Activated CD4-positive, alpha-beta memory T cell treated with anti-CD3 and anti-CD28 coated beads, Interleukin-2, amount 10 ng/mL, durations not matched to agents 7 days and 5 days (primary cell): Measurements from ENCODE around the gene UBE2Q2. TPM values are rescaled to one million over a fixed set of nuclear protein-coding genes. Genes with fewer than 3 reads are reported as not detected.
"Not testable (repeated sequence)": the region's sequence is repeated elsewhere in the genome, so short reads cannot be mapped to it uniquely, and the experiment has no call there.

Experiments used
- CTCF ChIA-PET: fragments of 350-600 bp; sonication (Branson Sonifier 250); formaldehyde crosslinking; loops from one replicate; lab custom pipeline; 2021; ENCODE audit warnings: antibody characterized with exemption, inconsistent platforms; lab: Charles Lee
- POLR2A ChIA-PET: fragments of 350-600 bp; sonication (Branson Sonifier 250); formaldehyde crosslinking; loops from one replicate; lab custom pipeline; 2021; ENCODE audit warnings: antibody characterized with exemption; lab: Charles Lee
- DNase-seq: peaks from one replicate; pipeline ENCODE4 v3.0.0-alpha.2; 2020
- H3K27ac Mint-ChIP-seq: one replicate; pipeline ENCODE4 v1.8.0; 2021; ENCODE audit warnings: mild to moderate bottlenecking, mixed read lengths
- H3K27me3 Mint-ChIP-seq: one replicate; pipeline ENCODE4 v1.8.0; 2021; ENCODE audit warnings: mixed read lengths
- H3K36me3 Mint-ChIP-seq: one replicate; pipeline ENCODE4 v1.8.0; 2021; ENCODE audit warnings: low read depth, mixed read lengths
- H3K4me1 Mint-ChIP-seq: one replicate; pipeline ENCODE4 v1.8.0; 2021; ENCODE audit warnings: mixed read lengths
- H3K4me3 Mint-ChIP-seq: one replicate; pipeline ENCODE4 v1.8.0; 2021; ENCODE audit warnings: mild to moderate bottlenecking, mixed read lengths
- H3K9me3 Mint-ChIP-seq: one replicate; pipeline ENCODE4 v1.8.0; 2021; ENCODE audit warnings: mixed read lengths
- total RNA-seq, 2 experiments: library from RNA; stranded (reverse); gene quantifications; one replicate each; pipeline ENCODE4 v1.2.3, GENCODE V29; 2021

UBE2Q2 gene
- total RNA-seq, 2 experiments from 2014 or later = 49.6 to 53.7 TPM

DNA sequence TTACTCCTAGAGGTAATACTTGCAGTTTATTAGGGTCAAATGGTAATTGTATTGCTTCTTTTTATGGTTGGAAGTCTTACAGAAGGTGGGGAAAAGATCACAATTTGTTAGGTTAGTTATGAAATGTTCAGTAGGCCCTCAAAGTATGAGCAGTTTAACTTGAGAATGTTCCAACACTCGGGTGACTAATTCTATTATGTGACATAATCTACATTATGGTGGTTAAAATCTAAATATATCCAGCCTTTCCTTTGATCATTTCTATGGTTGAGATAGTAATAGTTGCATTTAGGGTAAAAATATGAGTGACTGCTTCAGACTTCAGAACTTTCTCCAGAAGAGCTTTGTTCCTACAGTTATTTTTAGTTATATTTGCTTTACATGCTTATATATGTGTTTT is 40.8 kb downstream of the UBE2Q2 start:
- Mint-ChIP-seq H3K9me3 (no peaks in the 10 kb centered on the region), H3K36me3 (peaks cover 65% of the 10 kb centered on the region), H3K4me3 (no peak overlapping the region), H3K4me1 (peaks cover 5% of the 10 kb centered on the region), H3K27ac (no peak overlapping the region), H3K27me3 (no peaks in the 10 kb centered on the region)
- CTCF ChIA-PET = interaction anchor here (1.1 kb wide), 1 partner anchor 9 kb away, joined by 3 read pairs; no protein-coding TSS in a partner anchor
- DNase-seq = no peak
- POLR2A ChIA-PET = no interaction called here

DNA sequence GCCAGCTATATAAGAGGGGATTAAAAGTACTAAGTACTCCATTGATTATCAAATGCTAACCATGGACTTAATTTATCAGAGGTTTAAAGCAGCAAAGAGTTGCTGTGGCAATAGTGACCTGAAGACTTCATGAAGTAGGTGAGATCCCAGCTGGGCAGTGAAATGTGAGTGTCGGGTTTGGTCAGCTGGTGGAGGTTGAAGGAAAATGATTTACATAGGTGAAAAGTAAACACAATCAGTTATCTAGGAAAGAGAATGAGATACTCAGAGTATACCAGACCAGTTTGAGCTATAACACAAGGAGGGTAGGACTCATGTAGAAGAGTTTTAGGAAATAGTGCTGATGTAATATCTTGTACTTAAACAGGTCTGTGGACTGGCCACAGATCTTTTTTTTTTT is 43.9 kb downstream of the UBE2Q2 start:
- Mint-ChIP-seq H3K27me3 (no peaks in the 10 kb centered on the region), H3K4me3 (no peak overlapping the region), H3K9me3 (no peaks in the 10 kb centered on the region), H3K36me3 (peaks cover 57% of the 10 kb centered on the region), H3K27ac (no peak overlapping the region), H3K4me1 (peaks cover 18% of the 10 kb centered on the region)
- no peak for DNase-seq
- ChIA-PET POLR2A (interaction anchor here (0.8 to 1.3 kb wide), 3 partner anchors 40 to 120 kb away, joined by 4 to 5 read pairs (median 4); no protein-coding TSS in a partner anchor), CTCF (interaction anchor here (0.6 to 1.4 kb wide), 3 partner anchors 11 to 252 kb away, joined by 3 to 4 read pairs (median 3); no protein-coding TSS in a partner anchor)

DNA sequence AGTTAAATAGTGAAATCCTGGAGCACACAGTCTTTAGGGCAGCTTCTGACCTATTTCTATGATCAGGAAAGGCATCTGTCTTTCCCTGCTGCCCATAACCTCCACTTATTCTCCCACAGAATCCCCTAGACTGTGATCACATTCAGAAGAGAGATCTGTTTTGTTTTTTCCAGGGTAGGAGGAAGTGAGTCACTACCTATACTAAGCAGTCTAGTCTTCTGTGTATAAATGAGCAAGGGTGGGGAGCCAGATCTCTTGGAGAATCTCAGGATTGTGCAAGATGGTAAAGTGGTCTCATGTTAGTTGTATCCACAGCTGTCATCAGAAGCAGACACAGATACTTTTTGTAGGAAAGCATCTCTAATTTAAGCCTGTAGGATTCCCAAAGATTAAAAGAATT is 48.6 kb downstream of the UBE2Q2 start:
- peaks cover 18% of the 10 kb centered on the region for H3K4me1 Mint-ChIP-seq
- no peaks in the 10 kb centered on the region for H3K27me3 Mint-ChIP-seq
- H3K9me3 Mint-ChIP-seq = no peaks in the 10 kb centered on the region
- peak overlapping the region; percentile 36 for H3K27ac Mint-ChIP-seq
- peaks cover 63% of the 10 kb centered on the region for H3K36me3 Mint-ChIP-seq
- no peak for DNase-seq
- ChIA-PET POLR2A (interaction anchor here (2.1 kb wide), 1 partner anchor 12 kb away, joined by 7 read pairs; the partner anchor contains the start of gene FBXO22), CTCF (interaction anchor here (1.2 kb wide), 1 partner anchor 205 kb away, joined by 3 read pairs; no protein-coding TSS in a partner anchor)
- H3K4me3 Mint-ChIP-seq = no peak overlapping the region

DNA sequence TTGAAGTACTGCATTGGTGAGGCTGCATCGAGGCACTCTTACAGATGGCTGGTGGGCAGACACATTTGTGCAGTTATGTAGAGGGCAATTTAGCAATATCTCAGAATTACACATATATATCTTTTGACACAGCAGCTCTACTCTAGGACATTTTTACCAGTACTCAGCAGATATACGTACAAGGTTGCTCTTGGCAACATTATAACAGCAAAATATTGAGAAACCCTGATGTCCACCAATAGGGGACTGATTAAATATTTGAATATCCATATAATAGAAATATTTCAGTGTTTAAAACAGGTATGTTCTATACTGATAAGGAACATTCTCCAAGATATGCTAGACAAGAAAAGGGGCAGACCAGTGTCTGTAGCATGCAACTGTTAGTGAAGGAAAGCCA is 52.5 kb downstream of the UBE2Q2 start:
- Mint-ChIP-seq H3K4me1 (peaks cover 10% of the 10 kb centered on the region), H3K4me3 (no peak overlapping the region), H3K27ac (no peak overlapping the region), H3K36me3 (peaks cover 50% of the 10 kb centered on the region), H3K27me3 (no peaks in the 10 kb centered on the region), H3K9me3 (no peaks in the 10 kb centered on the region)
- ChIA-PET CTCF (no interaction called here), POLR2A (interaction anchor here (0.8 kb wide), 2 partner anchors 9 to 48 kb away, joined by 3 read pairs; no protein-coding TSS in a partner anchor)
- DNase-seq = no peak

DNA sequence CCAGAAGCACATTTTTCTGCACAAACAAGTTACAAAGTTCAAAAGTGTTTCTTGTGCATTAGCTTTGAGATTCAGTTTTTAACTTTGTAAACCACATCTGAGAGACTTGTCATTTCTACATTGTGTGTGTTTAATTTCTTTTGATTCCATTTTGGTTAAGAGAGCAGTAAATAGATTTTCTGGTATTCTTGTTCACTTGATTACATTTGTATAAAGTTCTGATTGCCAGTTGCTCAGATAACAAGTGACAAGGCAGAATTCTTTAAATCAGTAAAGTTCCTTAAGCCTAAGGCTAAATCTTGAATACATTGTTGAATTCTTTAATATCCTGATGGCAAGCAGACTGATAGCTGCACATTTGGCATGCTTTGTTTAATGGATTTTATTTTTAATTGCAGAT is 57.3 kb downstream of the UBE2Q2 start:
- ChIA-PET POLR2A (no interaction called here), CTCF (no interaction called here)
- Mint-ChIP-seq H3K4me3 (no peak overlapping the region), H3K9me3 (no peaks in the 10 kb centered on the region), H3K27me3 (no peaks in the 10 kb centered on the region), H3K4me1 (peaks cover 31% of the 10 kb centered on the region), H3K27ac (no peak overlapping the region), H3K36me3 (peaks cover 32% of the 10 kb centered on the region)
- DNase-seq = no peak

DNA sequence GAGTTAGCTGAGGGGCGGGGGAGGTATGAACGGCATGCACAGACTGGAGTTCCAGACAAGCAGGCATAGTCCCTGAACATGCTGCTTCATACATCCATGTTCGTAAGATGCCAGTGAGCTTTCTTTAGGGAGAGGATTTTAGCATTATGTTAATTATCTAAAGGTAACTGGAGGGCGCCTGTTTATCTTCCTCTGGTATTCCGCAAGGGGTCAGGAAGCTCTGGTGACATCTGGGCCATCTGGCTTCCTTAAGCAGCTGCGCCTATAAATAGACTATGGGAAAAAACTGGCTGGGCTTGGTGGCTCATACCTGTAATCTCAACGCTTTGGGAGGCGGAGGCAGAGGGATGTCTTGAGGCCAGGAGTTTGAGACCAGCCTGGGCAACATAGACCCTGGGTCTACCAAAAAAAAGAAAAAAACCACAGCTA is 58.9 kb downstream of the UBE2Q2 start:
- Mint-ChIP-seq H3K9me3 (no peaks in the 10 kb centered on the region), H3K27ac (no peak overlapping the region), H3K4me1 (peaks cover 39% of the 10 kb centered on the region), H3K36me3 (peaks cover 32% of the 10 kb centered on the region), H3K27me3 (no peaks in the 10 kb centered on the region), H3K4me3 (peak overlapping the region; percentile 58)
- POLR2A ChIA-PET = no interaction called here
- CTCF ChIA-PET = no interaction called here
- no peak for DNase-seq

DNA sequence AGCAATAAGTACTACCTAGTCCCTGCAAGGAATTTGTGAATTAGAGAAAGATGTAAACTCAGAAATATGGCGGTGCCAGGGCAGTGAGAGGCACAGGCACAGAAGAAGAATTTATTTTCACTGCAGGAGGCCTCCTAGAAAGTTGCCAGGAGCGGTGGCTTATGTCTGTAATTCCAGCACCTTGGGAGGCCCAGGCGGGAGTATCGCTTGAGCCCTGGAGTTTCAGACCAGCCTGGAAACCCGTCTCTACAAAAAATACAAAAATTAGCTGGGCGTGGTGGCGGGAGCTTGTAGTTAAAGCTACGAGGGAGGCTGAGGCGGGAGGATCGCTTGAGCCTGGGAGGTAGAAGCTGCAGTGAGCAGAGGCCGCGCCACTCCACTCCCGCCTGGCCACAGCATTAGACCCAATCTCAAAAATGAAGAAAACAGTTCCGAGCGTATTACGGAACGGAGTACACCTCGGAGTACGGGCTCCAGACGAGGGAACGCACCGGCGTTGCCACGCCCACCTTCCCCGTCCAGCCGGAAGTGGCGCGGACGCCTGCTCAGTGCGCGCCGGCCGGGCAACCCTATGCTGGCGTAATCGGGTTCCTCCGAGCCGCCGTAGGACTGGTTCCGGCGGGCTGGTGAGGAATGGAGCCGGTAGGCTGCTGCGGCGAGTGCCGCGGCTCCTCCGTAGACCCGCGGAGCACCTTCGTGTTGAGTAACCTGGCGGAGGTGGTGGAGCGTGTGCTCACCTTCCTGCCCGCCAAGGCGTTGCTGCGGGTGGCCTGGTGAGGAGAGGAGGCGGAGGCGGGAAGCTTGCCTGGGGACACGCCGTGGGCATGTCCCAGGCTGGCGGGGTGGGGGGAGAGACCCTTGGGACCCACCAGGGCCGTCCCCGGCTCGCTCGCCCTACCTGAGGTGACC is 60.3 kb downstream of the UBE2Q2 start, which contains the start of gene FBXO22:
FBXO22 (plus strand) TSS at position 548 of the 909 bp plus-strand sequence; CDS start at position 634, 86 bp downstream.
- Mint-ChIP-seq H3K27me3 (no peaks in the 10 kb centered on the region), H3K4me3 (peak within 1 kb of the TSS; percentile 97), H3K4me1 (peaks cover 41% of the 10 kb centered on the region), H3K27ac (peak within 1 kb of the TSS; percentile 92), H3K9me3 (no peaks in the 10 kb centered on the region), H3K36me3 (peaks cover 23% of the 10 kb centered on the region)
- peak; percentile 93 for DNase-seq
- ChIA-PET POLR2A (interaction anchor here (1.0 to 2.3 kb wide), 11 partner anchors 8 to 263 kb away, joined by 3 to 21 read pairs (median 4); partner anchors contain the start of genes IMP3 and UBE2Q2), CTCF (interaction anchor here (0.7 to 1.9 kb wide), 5 partner anchors 9 to 94 kb away, joined by 3 to 6 read pairs (median 3); no protein-coding TSS in a partner anchor)

DNA sequence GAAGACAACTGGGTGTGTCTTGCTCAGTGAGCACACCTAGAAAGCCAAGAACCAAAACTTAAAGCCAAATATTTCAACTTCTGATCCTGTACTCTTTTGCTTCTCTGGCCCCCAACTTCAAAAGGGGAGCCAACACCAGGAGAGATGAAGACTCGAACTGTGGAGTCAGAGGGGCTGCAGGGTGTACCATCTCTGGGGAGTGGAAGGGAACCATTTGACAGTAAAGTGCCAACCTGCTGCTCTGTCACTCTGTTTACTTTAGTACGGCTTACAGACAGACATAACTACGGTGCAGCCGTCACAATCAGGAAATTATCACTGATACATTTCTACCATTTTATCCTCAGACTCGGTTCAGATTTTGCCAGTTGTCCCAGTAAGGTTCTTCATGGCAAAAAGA is 62.0 kb downstream of the UBE2Q2 start:
- H3K4me3 Mint-ChIP-seq = peak overlapping the region; percentile 97
- ChIA-PET POLR2A (interaction anchor here (0.6 kb wide), 1 partner anchor 30 kb away, joined by 3 read pairs; no protein-coding TSS in a partner anchor), CTCF (interaction anchor here (1.3 to 1.7 kb wide), 2 partner anchors 14 to 25 kb away, joined by 3 to 6 read pairs; no protein-coding TSS in a partner anchor)
- DNase-seq = no peak
- H3K4me1 Mint-ChIP-seq = peaks cover 55% of the 10 kb centered on the region
- peaks cover 38% of the 10 kb centered on the region for H3K36me3 Mint-ChIP-seq
- peak overlapping the region; percentile 38 for H3K27ac Mint-ChIP-seq
- no peaks in the 10 kb centered on the region for H3K27me3 Mint-ChIP-seq
- peaks cover under 1% of the 10 kb centered on the region for H3K9me3 Mint-ChIP-seq

DNA sequence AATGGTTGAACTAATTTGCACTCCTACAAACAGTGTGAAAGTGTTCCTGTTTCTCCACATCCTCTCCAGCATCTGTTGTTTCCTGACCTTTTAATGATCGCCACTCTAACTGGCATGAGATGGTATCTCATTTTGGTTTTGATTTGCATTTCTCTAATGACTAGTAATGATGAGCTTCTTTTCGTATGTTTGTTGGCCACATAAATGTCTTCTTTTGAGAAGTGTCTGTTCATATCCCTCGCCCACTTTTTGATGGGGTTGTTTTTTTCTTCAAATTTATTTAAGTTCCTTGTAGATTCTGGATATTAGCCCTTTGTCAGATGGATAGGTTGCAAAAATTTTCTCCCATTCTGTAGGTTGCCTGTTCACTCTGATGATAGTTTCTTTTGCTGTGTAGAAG is 67.1 kb downstream of the UBE2Q2 start:
- peaks cover 45% of the 10 kb centered on the region for H3K4me1 Mint-ChIP-seq
- H3K9me3 Mint-ChIP-seq, H3K4me3 Mint-ChIP-seq, H3K27ac Mint-ChIP-seq, POLR2A ChIA-PET, CTCF ChIA-PET, DNase-seq, H3K27me3 Mint-ChIP-seq: not testable (repeated sequence)
- H3K36me3 Mint-ChIP-seq = peaks cover 63% of the 10 kb centered on the region

DNA sequence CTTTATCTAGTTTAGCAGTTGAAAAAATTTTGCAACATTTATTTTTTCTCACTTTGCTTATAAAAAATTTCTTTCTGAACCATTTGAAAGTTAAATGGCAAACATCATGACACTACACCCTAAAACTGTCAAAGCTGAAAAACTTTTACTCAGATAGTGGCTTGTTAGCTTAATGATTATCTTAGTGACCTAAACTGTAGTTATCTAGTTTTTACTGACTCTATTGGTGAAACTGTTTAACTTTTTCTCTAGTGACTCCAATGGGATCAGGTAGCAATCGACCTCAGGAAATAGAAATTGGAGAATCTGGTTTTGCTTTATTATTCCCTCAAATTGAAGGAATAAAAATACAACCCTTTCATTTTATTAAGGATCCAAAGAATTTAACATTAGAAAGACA is 73.7 kb downstream of the UBE2Q2 start:
- CTCF ChIA-PET = no interaction called here

DNA sequence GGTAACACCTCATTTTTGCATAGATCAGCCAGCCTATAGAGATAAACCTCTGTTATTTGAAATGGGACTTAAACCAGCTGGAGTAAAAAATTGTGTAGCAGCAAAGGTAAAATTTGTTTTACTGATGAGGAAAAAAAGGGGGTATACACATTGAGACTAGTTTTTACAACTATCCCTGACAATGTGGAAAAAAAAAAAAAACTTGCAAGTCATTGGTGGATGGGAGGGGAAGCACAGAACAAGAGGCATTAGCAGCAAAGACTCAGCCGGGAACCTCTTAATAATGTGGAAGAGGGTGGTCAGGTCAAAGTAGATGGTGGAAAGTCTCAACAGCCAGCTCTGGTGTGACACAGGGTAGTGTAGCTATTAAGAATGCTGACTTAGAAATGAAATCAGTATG is 74.9 kb downstream of the UBE2Q2 start:
- CTCF ChIA-PET = interaction anchor here (0.7 to 1.2 kb wide), 3 partner anchors 11 to 180 kb away, joined by 3 to 5 read pairs (median 3); no protein-coding TSS in a partner anchor
- no peaks in the 10 kb centered on the region for H3K9me3 Mint-ChIP-seq

More for the DNA sequence above, 73.7 kb downstream of the UBE2Q2 start:
- H3K9me3 Mint-ChIP-seq = peaks cover 6% of the 10 kb centered on the region
- peaks cover 50% of the 10 kb centered on the region for H3K36me3 Mint-ChIP-seq
- H3K4me1 Mint-ChIP-seq = peaks cover 16% of the 10 kb centered on the region
- POLR2A ChIA-PET = no interaction called here
- H3K27me3 Mint-ChIP-seq = no peaks in the 10 kb centered on the region
- no peak overlapping the region for H3K27ac Mint-ChIP-seq
- H3K4me3 Mint-ChIP-seq = no peak overlapping the region
- no peak for DNase-seq

DNA sequence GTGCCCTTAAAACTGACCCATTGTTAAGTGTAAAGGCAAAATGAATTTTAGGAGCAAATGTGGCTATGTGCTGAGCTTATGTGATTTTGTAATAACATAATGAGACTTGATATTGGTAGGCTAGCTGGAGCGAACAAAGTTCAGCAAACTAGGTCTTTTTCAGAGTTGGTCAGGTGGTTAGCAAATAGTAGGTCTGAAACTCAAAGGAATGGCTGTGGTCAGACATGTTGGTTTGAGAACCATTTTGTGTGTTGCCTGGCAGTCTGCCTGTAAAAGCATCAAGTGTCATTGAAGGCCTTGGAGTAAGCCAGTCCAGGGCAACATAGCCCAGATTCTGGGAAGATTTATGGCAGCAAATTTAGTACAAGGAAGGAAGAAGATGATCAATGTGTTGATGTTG is 76.8 kb downstream of the UBE2Q2 start:
- Mint-ChIP-seq H3K27ac (peak overlapping the region; percentile 28), H3K9me3 (no peaks in the 10 kb centered on the region), H3K27me3 (no peaks in the 10 kb centered on the region), H3K4me1 (peaks cover 29% of the 10 kb centered on the region), H3K4me3 (no peak overlapping the region), H3K36me3 (peaks cover 40% of the 10 kb centered on the region)
- POLR2A ChIA-PET = interaction anchor here (1.2 kb wide), 1 partner anchor 11 kb away, joined by 3 read pairs; no protein-coding TSS in a partner anchor
- CTCF ChIA-PET = interaction anchor here (1.8 to 2.7 kb wide), 3 partner anchors 16 to 110 kb away, joined by 4 to 28 read pairs (median 6); partner anchors contain the start of gene FBXO22
- DNase-seq = no peak

More for the DNA sequence above, 74.9 kb downstream of the UBE2Q2 start:
- POLR2A ChIA-PET = no interaction called here
- no peak overlapping the region for H3K4me3 Mint-ChIP-seq
- peaks cover 45% of the 10 kb centered on the region for H3K36me3 Mint-ChIP-seq
- H3K27me3 Mint-ChIP-seq = no peaks in the 10 kb centered on the region
- DNase-seq = no peak
- H3K4me1 Mint-ChIP-seq = peaks cover 22% of the 10 kb centered on the region
- H3K27ac Mint-ChIP-seq = no peak overlapping the region
